Transverse colon (tissue), 4 donors: ENCODE measurements around the gene WDR48. TPM values are rescaled to one million over a fixed set of nuclear protein-coding genes. Genes with fewer than 3 reads are reported as not detected.

Experiments
- DNase-seq: peaks from one replicate; pipeline ENCODE4 v3.0.0-alpha.2; 2019
- H3K27ac ChIP-seq, 4 donors: fragments of 200-600 bp; sonication (generic); 2 replicates each; pipeline ENCODE4 v1.5.1; 2016 to 2018; ENCODE audit warnings: inconsistent platforms in 4 of 4
- H3K27me3 ChIP-seq: fragments of 200-600 bp; sonication (generic); 2 replicates; pipeline ENCODE4 v1.5.1; 2017; ENCODE audit warnings: inconsistent platforms
- H3K36me3 ChIP-seq, 4 donors: fragments of 200-600 bp; sonication (generic); 2 replicates each; pipeline ENCODE4 v1.5.1; 2017 to 2019; ENCODE audit warnings: inconsistent platforms in 4 of 4
- H3K4me1 ChIP-seq, 4 donors: fragments of 200-600 bp; sonication (generic); 2 replicates each; pipeline ENCODE4 v1.5.1; 2017 to 2020; ENCODE audit warnings: inconsistent platforms in 4 of 4
- H3K4me3 ChIP-seq, 4 donors: fragments of 200-600 bp; sonication (generic); 1 replicate in 1 of 4; 2 replicates in 3 of 4; pipeline versions ENCODE4 v1.5.1 to v1.6.1; 2017 to 2019; ENCODE audit warnings: inconsistent platforms in 4 of 4
- H3K9me3 ChIP-seq, 2 donors: fragments of 200-600 bp; sonication (generic); 2 replicates each; pipeline ENCODE4 v1.5.1; 2017 to 2019; ENCODE audit warnings: inconsistent platforms in 2 of 2
- EP300 ChIP-seq: sonication (generic); formaldehyde crosslinking; IDR thresholded peaks from one replicate; pipeline ENCODE4 v1.6.1; 2017; ENCODE audit warnings: antibody characterized with exemption, low read depth
- POLR2A ChIP-seq: fragments of 450-650 bp; IDR thresholded peaks from one replicate; pipeline ENCODE4 v1.6.1; 2016; ENCODE audit warnings: antibody characterized with exemption, mild to moderate bottlenecking, moderate library complexity
- POLR2AphosphoS5 ChIP-seq, 3 donors: sonication (generic); formaldehyde crosslinking; IDR thresholded peaks; one replicate each; pipeline ENCODE4 v1.6.1; 2016; ENCODE audit warnings: antibody characterized with exemption in 3 of 3
- WGBS, 2 donors: methylation state at CpG; one replicate each; pipeline ENCODE4 v1.1.5; 2018; ENCODE audit warnings: low coverage in 1 of 2; 5-methylcytosine and 5-hydroxymethylcytosine counted together
- in situ Hi-C, 4 donors: fragments of 200-750 bp; cut with MboI; loops; one replicate each; pipeline versions ENCODE4 v1.15.0 to v1.15.1; 2017; ENCODE audit warnings: low sequenced_read_pairs in 3 of 4, low pct_ligation_motif_present in 1 of 4, low pct_unique_long_range_greater_than_20kb in 1 of 4
- intact Hi-C: fragments of 100-400 bp; cut with DNase I; formaldehyde crosslinking; loops from one replicate; pipeline ENCODE4 v1.15.1; 2023; ENCODE audit warnings: low total_unique reads
- total RNA-seq, 4 donors: library from RNA; depleted of rRNA; stranded (reverse); fragments of >200 nt; gene quantifications; one replicate each; pipeline ENCODE4 v1.1.0, GENCODE V29; 2016
- TF ChIP-seq, protein P1 (sequence below), 5 experiments: fragments of 200-600 bp in 3 of 5; fragments of 450-650 bp in 2 of 5; sonication (generic) in 3 of 5; IDR thresholded peaks; 1 replicate in 2 of 5; 2 replicates in 3 of 5; pipeline ENCODE4 v1.5.1; 2016 to 2017; ENCODE audit warnings: antibody characterized with exemption in 5 of 5, inconsistent platforms in 3 of 5, mild to moderate bottlenecking in 2 of 5, moderate library complexity in 1 of 5

WDR48 gene
- total RNA-seq, 4 donors from 2014 or later = 31.0 to 47.6 (median 36.2) TPM

DNA sequence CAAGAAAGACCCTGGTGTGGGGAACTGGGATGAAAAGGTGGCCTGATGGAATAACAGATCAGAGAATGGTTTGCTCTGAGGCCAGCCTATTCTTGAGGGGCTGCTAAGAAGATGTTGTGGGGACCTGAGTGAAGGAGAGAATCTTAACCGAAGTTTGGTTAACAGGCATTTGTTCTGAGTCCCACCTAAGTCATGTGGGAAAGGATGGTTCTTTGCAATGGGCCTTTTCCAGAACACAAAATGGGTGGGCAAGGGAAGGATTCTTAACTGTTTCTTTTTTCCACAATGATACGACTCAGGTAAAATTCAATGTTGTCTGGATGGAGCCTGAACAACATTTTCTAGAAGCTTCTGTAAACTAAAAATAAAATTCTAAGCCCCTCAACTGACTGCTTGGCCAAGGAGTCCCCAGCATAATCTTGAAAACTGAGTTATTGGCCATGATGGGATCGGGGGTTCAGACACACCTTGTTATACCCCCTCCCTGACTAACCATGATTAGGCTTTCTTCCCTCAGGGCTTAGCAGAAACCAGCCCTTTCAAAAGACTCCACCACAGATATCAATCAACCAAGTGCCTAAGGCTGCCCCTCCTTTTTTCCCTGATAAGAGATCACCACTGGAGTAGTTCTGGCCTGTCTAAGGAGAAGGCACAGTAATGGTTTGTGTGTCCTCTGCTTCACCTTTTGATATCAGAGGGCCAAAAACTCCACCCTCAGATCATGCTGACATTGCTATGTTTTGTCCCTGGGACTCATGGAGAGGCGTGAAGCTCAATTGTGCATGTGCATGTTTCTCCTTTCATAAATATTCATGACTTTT lies 30.1 kb upstream of the WDR48 start:
- H3K36me3 ChIP-seq = no peaks in the 10 kb centered on the region
- in situ Hi-C loops = loop anchor here in 3 of 4 donors (25.0 kb wide), 2 partner anchors 484 to 509 kb away; no protein-coding TSS in a partner anchor
- H3K9me3 ChIP-seq = no peaks in the 10 kb centered on the region
- H3K4me1 ChIP-seq = no peaks in the 10 kb centered on the region
- H3K27me3 ChIP-seq = no peaks in the 10 kb centered on the region
- 85% methylated on average over 4 of the region's 4 CpGs; no CpG with 5 or more reads in 1 of the 2 donors for WGBS, 2 donors
- no peak for DNase-seq
- H3K27ac ChIP-seq = no peak overlapping the region
- TF ChIP-seq, protein P1, sequence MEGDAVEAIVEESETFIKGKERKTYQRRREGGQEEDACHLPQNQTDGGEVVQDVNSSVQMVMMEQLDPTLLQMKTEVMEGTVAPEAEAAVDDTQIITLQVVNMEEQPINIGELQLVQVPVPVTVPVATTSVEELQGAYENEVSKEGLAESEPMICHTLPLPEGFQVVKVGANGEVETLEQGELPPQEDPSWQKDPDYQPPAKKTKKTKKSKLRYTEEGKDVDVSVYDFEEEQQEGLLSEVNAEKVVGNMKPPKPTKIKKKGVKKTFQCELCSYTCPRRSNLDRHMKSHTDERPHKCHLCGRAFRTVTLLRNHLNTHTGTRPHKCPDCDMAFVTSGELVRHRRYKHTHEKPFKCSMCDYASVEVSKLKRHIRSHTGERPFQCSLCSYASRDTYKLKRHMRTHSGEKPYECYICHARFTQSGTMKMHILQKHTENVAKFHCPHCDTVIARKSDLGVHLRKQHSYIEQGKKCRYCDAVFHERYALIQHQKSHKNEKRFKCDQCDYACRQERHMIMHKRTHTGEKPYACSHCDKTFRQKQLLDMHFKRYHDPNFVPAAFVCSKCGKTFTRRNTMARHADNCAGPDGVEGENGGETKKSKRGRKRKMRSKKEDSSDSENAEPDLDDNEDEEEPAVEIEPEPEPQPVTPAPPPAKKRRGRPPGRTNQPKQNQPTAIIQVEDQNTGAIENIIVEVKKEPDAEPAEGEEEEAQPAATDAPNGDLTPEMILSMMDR (IDR thresholded peaks at IDR 0.05) = no peak
- TF ChIP-seq EP300 (no peak), POLR2A (no peak), POLR2AphosphoS5 (IDR thresholded peaks at IDR 0.05) (no peak)
- H3K4me3 ChIP-seq = no peak overlapping the region
- intact Hi-C loops = no loop called here

DNA sequence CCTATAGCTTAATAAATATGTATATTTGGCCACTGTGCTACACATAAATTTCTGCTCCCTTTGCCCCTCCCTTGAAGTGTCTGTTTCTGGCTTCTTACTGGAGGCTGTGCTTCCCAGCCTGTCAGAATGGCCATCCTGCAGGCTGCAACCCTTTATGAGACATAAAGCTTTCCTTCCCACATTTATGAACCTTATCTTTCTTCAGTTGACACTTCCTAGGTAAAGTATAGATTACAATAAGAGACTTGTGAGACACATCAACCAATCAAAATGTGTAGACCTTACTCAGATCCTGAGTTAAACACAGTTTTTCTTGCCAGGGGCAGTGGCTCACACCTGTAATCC lies 29.6 kb upstream of the WDR48 start:
- Histone ChIP-seq H3K4me1 (no peaks in the 10 kb centered on the region), H3K27me3 (no peaks in the 10 kb centered on the region), H3K27ac (no peak overlapping the region), H3K9me3 (no peaks in the 10 kb centered on the region), H3K4me3 (no peak overlapping the region), H3K36me3 (no peaks in the 10 kb centered on the region)
- no peak for DNase-seq
- intact Hi-C loops = no loop called here
- TF ChIP-seq POLR2AphosphoS5 (IDR thresholded peaks at IDR 0.05) = no peak
- TF ChIP-seq, protein P1 (IDR thresholded peaks at IDR 0.05) = no peak
- TF ChIP-seq POLR2A = no peak
- TF ChIP-seq EP300 = no peak
- in situ Hi-C loops = loop anchor here in 3 of 4 donors (25.0 kb wide), 2 partner anchors 485 to 510 kb away; no protein-coding TSS in a partner anchor

DNA sequence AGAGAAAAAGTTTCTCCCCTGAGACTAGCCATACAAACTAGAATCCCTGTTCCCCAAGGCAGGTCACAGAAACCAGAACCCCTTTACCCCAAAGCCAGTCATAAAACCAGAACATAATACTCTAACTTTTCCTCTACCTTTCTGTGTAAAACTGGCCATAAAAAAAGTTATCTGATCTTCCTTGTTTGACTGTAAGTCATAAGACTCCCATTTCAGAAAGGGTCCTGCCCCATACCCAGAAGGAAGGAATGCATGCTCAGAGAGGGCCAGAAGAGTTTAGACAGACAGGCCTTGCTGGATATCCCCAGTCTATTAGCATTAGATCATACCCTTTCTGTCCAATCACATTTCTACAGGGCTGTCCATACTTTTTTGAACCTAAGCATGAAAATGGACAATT lies 27.3 kb upstream of the WDR48 start:
- in situ Hi-C loops = loop anchor here in 3 of 4 donors (25.0 kb wide), 2 partner anchors 487 to 512 kb away; no protein-coding TSS in a partner anchor
- Histone ChIP-seq H3K27me3 (no peaks in the 10 kb centered on the region), H3K27ac (no peak overlapping the region), H3K4me1 (no peaks in the 10 kb centered on the region), H3K36me3 (no peaks in the 10 kb centered on the region), H3K9me3 (no peaks in the 10 kb centered on the region), H3K4me3 (no peak overlapping the region)
- no peak for DNase-seq
- TF ChIP-seq POLR2A (no peak), EP300 (no peak), POLR2AphosphoS5 (IDR thresholded peaks at IDR 0.05) (no peak)
- TF ChIP-seq, protein P1 (IDR thresholded peaks at IDR 0.05) = no peak
- intact Hi-C loops = no loop called here

DNA sequence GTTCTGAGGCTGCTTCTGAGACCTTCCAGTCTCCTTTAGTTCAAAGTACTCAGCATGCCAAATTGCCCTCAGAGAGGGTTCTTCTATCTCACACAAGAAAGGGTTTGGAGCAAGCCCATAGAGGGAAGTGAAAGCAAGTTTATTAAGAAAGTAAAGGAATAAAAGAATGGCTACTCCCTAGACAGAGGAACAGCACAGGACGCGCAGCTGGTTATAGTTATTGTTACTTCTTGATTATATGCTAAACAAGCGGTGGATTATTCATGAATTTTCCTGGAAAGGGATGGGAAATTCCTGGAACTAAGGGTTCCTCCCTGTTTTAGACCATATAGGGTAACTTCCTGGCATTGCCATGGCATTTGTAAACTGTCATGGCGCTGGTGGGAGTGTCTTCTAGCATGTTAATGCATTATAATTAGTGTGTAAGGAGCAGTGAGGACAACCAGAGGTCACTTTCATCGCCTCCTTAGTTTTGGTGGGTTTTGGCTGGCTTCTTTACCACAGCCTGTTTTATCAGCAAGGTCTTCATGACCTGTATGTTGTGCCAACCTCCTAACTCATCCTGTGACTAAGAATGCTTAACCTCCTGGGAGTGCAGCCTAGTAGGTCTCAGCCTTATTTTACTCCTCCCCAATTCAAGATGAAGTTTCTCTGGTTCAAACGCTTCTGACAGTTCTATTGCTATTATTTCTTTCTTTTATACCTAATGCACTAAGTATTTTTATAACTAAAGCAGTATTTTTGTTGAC lies 26.4 kb upstream of the WDR48 start:
- Histone ChIP-seq H3K4me1 (no peaks in the 10 kb centered on the region), H3K27ac (no peak overlapping the region), H3K36me3 (no peaks in the 10 kb centered on the region), H3K4me3 (no peak overlapping the region), H3K27me3 (no peaks in the 10 kb centered on the region), H3K9me3 (no peaks in the 10 kb centered on the region)
- intact Hi-C loops (no loop called here), in situ Hi-C loops (no loop called here)
- DNase-seq = no peak
- TF ChIP-seq, protein P1 (IDR thresholded peaks at IDR 0.05) = no peak
- TF ChIP-seq POLR2AphosphoS5 (IDR thresholded peaks at IDR 0.05) (no peak), EP300 (no peak), POLR2A (no peak)
- WGBS, 2 donors = 75 to 78% methylated on average over 1 to 6 of the region's 6 CpGs
